ENCODE data around the gene PPP4R1.

DNA sequence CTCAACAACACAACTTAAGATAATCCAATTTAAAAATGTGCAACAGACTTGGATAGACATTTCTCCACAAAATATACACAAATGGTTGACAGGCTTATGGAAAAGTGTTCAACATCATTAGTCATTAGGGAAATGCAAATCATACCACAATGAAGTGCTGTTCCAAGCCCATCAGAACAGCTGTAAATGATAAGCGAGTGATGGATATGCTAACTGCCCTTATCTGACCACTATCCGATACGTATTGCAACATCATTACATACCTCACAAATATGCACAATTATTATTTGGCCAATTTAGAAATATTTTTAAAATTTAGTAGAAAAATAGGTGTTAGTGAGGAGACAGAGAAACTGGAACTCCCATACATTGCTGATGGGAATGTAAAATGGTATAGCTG, 62.2 kb downstream of the PPP4R1 start:
- TF ChIP-seq ARNT (IDR thresholded peaks at IDR 0.05) (no peak), FOXM1 (IDR thresholded peaks at IDR 0.05; ENCODE audit: borderline replicate concordance) (no peak)

All from HEK293T (cell line).